HG03103 (cell line): ENCODE measurements around the gene PANK3.
"Not testable (repeated sequence)": the region's sequence is repeated elsewhere in the genome, so short reads cannot be mapped to it uniquely, and the experiment has no call there.

ENCODE experiments used
- ATAC-seq: cut with Tn5 transposase; IDR thresholded peaks from one replicate; pipeline ENCODE4 v1.9.1; 2021; ENCODE audit warnings: low read depth; ENCODE audit not compliant: unreplicated experiment

The PANK3 gene

GRCh38 chr5:168596927-168597326 is 17.8 kb upstream of the PANK3 start:
- ATAC-seq = no peak

- ATAC-seq = not testable (repeated sequence)
Measured at GRCh38 chr5:168596122-168596521, 17.0 kb upstream of the PANK3 start.

- no peak for ATAC-seq
Measured at GRCh38 chr5:168592014-168592368, 12.8 kb upstream of the PANK3 start.

GRCh38 chr5:168591302-168592013 is 12.3 kb upstream of the PANK3 start:
- no peak for ATAC-seq

GRCh38 chr5:168590666-168591065 is 11.5 kb upstream of the PANK3 start:
- ATAC-seq = no peak

- no peak for ATAC-seq
Measured at GRCh38 chr5:168587987-168588386, 8.8 kb upstream of the PANK3 start.

GRCh38 chr5:168585119-168585856 is 6.1 kb upstream of the PANK3 start:
- peak; percentile 35 for ATAC-seq

- peak; percentile 23 for ATAC-seq
Measured at GRCh38 chr5:168583742-168584482, 4.7 kb upstream of the PANK3 start.

GRCh38 chr5:168580814-168581469 is 1.8 kb upstream of the PANK3 start:
- not testable (repeated sequence) for ATAC-seq

- ATAC-seq = no peak
Measured at GRCh38 chr5:168580227-168580508, 1.0 kb upstream of the PANK3 start.

- peak; percentile 92 for ATAC-seq
Measured at GRCh38 chr5:168579488-168580226, 489 bp upstream of the PANK3 start.

- no peak for ATAC-seq
Measured at GRCh38 chr5:168578006-168578405, 1.2 kb downstream of the PANK3 start.

GRCh38 chr5:168575391-168576372 is 3.5 kb downstream of the PANK3 start:
- ATAC-seq = no peak

GRCh38 chr5:168574156-168574555 is 5.0 kb downstream of the PANK3 start:
- ATAC-seq = not testable (repeated sequence)

- not testable (repeated sequence) for ATAC-seq
Measured at GRCh38 chr5:168573663-168574062, 5.5 kb downstream of the PANK3 start.

- no peak for ATAC-seq
Measured at GRCh38 chr5:168570490-168571328, 8.5 kb downstream of the PANK3 start.

GRCh38 chr5:168568738-168569137 is 10.4 kb downstream of the PANK3 start:
- ATAC-seq = no peak

- ATAC-seq = no peak
Measured at GRCh38 chr5:168563959-168564358, 15.2 kb downstream of the PANK3 start.
